HepG2 (cell line): ENCODE results near the gene RNU4-1. TPM values are rescaled to one million over a fixed set of nuclear protein-coding genes. Genes with fewer than 3 reads are reported as not detected.

Experiments used
- AHDC1 ChIP-seq: sonication (generic); formaldehyde crosslinking; IDR thresholded peaks from 2 replicates; pipeline ENCODE4 v1.5.1; 2020; ENCODE audit warnings: mild to moderate bottlenecking, missing genetic modification reagents, borderline replicate concordance
- ARID3A ChIP-seq: IDR thresholded peaks from 2 replicates; pipeline ENCODE4 v1.6.1; 2012; ENCODE audit warnings: low read depth, low read length, improper control_type of control experiment
- ATF1 ChIP-seq: IDR thresholded peaks from 2 replicates; pipeline ENCODE4 v1.6.1; 2016; ENCODE audit warnings: mild to moderate bottlenecking, control low read depth
- GRHL1 ChIP-seq: sonication (generic); formaldehyde crosslinking; conservative IDR thresholded peaks from 2 replicates; pipeline ENCODE4 v1.8.0; 2022; ENCODE audit warnings: missing genetic modification reagents
- HOXA3 ChIP-seq: sonication (generic); formaldehyde crosslinking; IDR thresholded peaks from 2 replicates; pipeline ENCODE4 v1.5.0; 2020; ENCODE audit warnings: missing genetic modification reagents
- NFATC3 ChIP-seq: sonication (generic); formaldehyde crosslinking; IDR thresholded peaks from 2 replicates; pipeline ENCODE4 v1.5.1; 2020; ENCODE audit warnings: mild to moderate bottlenecking, missing genetic modification reagents
- NR2F6 ChIP-seq, 2 experiments: IDR thresholded peaks; 2 replicates each; pipeline ENCODE4 v1.6.1; 2016; ENCODE audit warnings: antibody characterized with exemption in 1 of 2, mild to moderate bottlenecking in 1 of 2
- RARA ChIP-seq: IDR thresholded peaks from 2 replicates; pipeline ENCODE4 v1.6.1; 2016; ENCODE audit warnings: missing genetic modification reagents, missing compliant biosample characterization
- RNF2 ChIP-seq: fragments of 450-650 bp; conservative IDR thresholded peaks from 2 replicates; pipeline ENCODE4 v1.6.1; 2016; ENCODE audit warnings: low read depth
- SMC3 ChIP-seq: IDR thresholded peaks from 2 replicates; pipeline ENCODE4 v1.6.1; 2011; ENCODE audit warnings: low read length, improper control_type of control experiment
- TGIF2 ChIP-seq: IDR thresholded peaks from 2 replicates; pipeline ENCODE4 v1.6.1; 2016; ENCODE audit warnings: control low read depth, missing compliant biosample characterization
- ZBTB38 ChIP-seq: sonication (generic); formaldehyde crosslinking; IDR thresholded peaks from 2 replicates; pipeline ENCODE4 v1.5.1; 2020; ENCODE audit warnings: mild to moderate bottlenecking, missing genetic modification reagents
- ZNF556 ChIP-seq: sonication (generic); formaldehyde crosslinking; IDR thresholded peaks from 2 replicates; pipeline ENCODE4 v1.4.0; 2020; ENCODE audit warnings: mild to moderate bottlenecking, missing genetic modification reagents, borderline replicate concordance
- ZNF883 ChIP-seq: sonication (generic); formaldehyde crosslinking; IDR thresholded peaks from 2 replicates; pipeline ENCODE4 v1.5.1; 2020; ENCODE audit warnings: mild to moderate bottlenecking, missing genetic modification reagents; ENCODE audit errors: not compliant biosample characterization
- polyA plus RNA-seq, 8 experiments: library from polyadenylated mRNA; depleted of rRNA in 3 of 8; stranded (reverse) in 7 of 8; unstranded in 1 of 8; fragments of >200 nt; fragmentation: Illumina TruSeq in 4 of 8; extraction: Trizol in 4 of 8; gene quantifications; 2 replicates each; pipeline versions ENCODE4 v1.2.1 to v1.2.3, GENCODE V29; 2011 to 2016; ENCODE audit warnings: low read depth in 4 of 8, missing spikeins in 1 of 8, mixed read lengths in 1 of 8; ENCODE audit not compliant: insufficient read depth in 1 of 8
- total RNA-seq, 5 experiments: library from RNA; depleted of rRNA; stranded (reverse); fragments of >200 nt; fragmentation: Illumina TruSeq; extraction: Trizol; gene quantifications; 2 replicates each; pipeline ENCODE4 v1.2.3, GENCODE V29; 2016; ENCODE audit warnings: low read depth in 1 of 5
- TF ChIP-seq, protein P1 (sequence below): sonication (generic); formaldehyde crosslinking; IDR thresholded peaks from 2 replicates; pipeline ENCODE4 v1.4.0; 2020; ENCODE audit warnings: mild to moderate bottlenecking, missing genetic modification reagents

RNU4-1 gene
- total and polyA plus RNA-seq, 2 of the 13 experiments (the other 11 are each of a cell fraction or from before 2014, with no cell fraction given) = 7,407 TPM; not detected in 1

DNA sequence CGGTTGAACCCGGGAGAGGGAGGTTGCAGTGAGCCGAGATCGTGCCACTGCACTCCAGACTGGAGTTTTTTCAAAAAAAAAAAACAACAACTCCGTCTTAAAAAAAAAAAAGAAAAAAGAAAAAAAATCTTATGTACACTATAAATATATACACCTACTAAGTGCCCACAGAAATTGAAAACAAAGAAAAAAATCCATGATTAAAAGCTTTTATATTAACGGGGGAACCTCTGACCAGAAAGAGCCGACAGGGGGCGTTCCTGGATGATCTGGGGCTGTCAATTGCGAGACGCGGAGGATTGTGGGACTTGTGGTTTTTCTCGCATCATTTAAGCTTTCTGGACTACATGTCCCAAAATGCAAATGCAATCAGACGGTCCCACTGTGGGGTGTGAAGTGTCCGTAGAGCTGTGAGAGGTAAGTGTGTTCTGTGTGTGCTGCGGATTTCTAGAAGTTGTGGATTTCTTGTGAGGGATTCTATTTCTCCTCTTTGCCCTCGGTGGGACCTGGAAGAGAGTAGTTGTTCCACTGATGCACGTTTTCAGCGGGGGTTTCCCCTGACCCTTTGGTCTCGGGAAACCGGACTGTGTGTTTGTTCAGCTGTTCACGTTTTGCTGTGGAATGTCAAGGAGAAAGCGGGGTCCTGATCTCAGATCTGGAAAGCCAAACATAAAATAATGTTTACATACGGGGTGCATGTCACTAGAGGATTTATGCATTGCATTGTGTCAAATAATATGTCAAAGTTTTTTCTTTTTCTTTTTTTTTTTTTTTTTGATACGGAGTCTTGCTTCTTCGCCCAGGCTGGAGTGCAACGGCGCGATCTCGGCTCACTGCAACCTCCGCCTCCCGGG lies 9.2 kb upstream of the RNU4-1 start, which contains the start of gene SIRT4 (continued):
- TF ChIP-seq GRHL1 (CRISPR knock-in tag) = no peak
- peak; percentile 35; the same call in 1 of the 2 replicates for TF ChIP-seq SMC3
- TF ChIP-seq ZNF883 (CRISPR knock-in tag) = no peak
- TF ChIP-seq ATF1 = peak; percentile 79
- TF ChIP-seq HOXA3 = peak; percentile 31; the same call in 1 of the 2 replicates
- peak; percentile 93 for TF ChIP-seq ARID3A
- peak; percentile 36; the same call in 1 of the 2 replicates for TF ChIP-seq RARA
- TF ChIP-seq AHDC1 (CRISPR knock-in tag) = 0 out of 2 replicates have a peak, but pooled peaks have one; percentile 35
- TF ChIP-seq NR2F6 (IDR thresholded peaks at IDR 0.05) = peak; percentile 20; the same call in 1 of the 2 replicates
- 0 out of 2 replicates have a peak, but pooled peaks have one; percentile 30 for TF ChIP-seq NR2F6 (CRISPR knock-in tag; IDR thresholded peaks at IDR 0.05)
- no peak for TF ChIP-seq RNF2
- TF ChIP-seq, protein P1, sequence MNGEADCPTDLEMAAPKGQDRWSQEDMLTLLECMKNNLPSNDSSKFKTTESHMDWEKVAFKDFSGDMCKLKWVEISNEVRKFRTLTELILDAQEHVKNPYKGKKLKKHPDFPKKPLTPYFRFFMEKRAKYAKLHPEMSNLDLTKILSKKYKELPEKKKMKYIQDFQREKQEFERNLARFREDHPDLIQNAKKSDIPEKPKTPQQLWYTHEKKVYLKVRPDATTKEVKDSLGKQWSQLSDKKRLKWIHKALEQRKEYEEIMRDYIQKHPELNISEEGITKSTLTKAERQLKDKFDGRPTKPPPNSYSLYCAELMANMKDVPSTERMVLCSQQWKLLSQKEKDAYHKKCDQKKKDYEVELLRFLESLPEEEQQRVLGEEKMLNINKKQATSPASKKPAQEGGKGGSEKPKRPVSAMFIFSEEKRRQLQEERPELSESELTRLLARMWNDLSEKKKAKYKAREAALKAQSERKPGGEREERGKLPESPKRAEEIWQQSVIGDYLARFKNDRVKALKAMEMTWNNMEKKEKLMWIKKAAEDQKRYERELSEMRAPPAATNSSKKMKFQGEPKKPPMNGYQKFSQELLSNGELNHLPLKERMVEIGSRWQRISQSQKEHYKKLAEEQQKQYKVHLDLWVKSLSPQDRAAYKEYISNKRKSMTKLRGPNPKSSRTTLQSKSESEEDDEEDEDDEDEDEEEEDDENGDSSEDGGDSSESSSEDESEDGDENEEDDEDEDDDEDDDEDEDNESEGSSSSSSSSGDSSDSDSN = no peak
- TF ChIP-seq ZBTB38 (CRISPR knock-in tag) = no peak
- TF ChIP-seq NFATC3 (CRISPR knock-in tag) = no peak
- peak; percentile 94 for TF ChIP-seq TGIF2
- peak; percentile 66; the same call in 1 of the 2 replicates for TF ChIP-seq ZNF556 (CRISPR knock-in tag)
